ENCODE results near the gene CLEC4E. TPM values are rescaled to one million over a fixed set of nuclear protein-coding genes. Genes with fewer than 3 reads are reported as not detected.
"Not testable (repeated sequence)": the region's sequence is repeated elsewhere in the genome, so short reads cannot be mapped to it uniquely, and the experiment has no call there.

Gene CLEC4E
- total RNA-seq, 1 donor from 2014 or later: not detected

DNA sequence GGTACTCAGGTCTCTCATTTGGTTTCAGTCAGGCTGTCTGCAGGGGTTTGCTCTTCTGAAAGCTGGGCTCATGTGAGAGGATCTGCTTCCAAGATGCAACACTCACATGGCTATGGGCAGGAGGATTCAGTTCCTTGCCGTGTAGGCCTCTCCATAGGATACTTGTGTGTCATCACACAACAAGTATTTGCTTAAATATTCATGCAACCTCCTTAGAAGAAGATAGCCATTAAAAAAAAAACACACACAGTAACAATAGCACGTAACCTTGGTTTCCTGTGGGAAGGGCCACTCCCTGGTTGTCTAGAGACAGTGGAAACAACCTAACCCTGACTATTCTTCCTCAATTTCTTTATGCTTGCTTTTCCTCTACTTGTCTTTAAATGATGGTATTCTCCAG is 31.8 kb upstream of the CLEC4E start:
- Mint-ChIP-seq H3K4me3 (ENCODE audit: unreplicated experiment) (no peak overlapping the region), H3K36me3 (ENCODE audit: unreplicated experiment) (no peaks in the 10 kb centered on the region), H3K4me1 (ENCODE audit: low read depth, unreplicated experiment) (no peaks in the 10 kb centered on the region), H3K9me3 (ENCODE audit: unreplicated experiment) (peaks cover 6% of the 10 kb centered on the region), H3K27me3 (ENCODE audit: unreplicated experiment) (no peaks in the 10 kb centered on the region), H3K27ac (ENCODE audit: unreplicated experiment) (no peak overlapping the region)
- DNase-seq: no peak
- TF ChIP-seq, protein P1, sequence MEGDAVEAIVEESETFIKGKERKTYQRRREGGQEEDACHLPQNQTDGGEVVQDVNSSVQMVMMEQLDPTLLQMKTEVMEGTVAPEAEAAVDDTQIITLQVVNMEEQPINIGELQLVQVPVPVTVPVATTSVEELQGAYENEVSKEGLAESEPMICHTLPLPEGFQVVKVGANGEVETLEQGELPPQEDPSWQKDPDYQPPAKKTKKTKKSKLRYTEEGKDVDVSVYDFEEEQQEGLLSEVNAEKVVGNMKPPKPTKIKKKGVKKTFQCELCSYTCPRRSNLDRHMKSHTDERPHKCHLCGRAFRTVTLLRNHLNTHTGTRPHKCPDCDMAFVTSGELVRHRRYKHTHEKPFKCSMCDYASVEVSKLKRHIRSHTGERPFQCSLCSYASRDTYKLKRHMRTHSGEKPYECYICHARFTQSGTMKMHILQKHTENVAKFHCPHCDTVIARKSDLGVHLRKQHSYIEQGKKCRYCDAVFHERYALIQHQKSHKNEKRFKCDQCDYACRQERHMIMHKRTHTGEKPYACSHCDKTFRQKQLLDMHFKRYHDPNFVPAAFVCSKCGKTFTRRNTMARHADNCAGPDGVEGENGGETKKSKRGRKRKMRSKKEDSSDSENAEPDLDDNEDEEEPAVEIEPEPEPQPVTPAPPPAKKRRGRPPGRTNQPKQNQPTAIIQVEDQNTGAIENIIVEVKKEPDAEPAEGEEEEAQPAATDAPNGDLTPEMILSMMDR (IDR thresholded peaks at IDR 0.05; ENCODE audit: partially characterized antibody, unreplicated experiment): no peak

DNA sequence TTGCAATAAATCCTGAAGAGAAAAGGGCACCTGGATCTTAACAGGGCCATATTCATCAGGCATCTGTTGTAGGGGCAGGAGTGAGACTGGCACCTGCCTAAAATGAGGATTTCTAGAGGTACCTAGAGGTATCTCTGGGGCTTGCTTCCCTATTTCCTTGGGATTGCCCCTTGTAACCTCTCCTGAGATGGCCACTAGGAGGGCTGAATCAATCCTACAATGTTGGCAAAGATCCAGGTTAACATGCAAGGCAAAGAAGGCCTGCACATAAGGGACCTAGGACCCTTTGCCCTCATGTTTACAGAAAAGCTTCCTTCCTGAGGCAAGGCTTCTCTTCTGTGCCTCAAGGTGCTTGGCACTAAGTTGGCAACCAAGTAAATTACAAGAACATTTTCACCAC is 25.8 kb upstream of the CLEC4E start:
- Mint-ChIP-seq H3K27ac (ENCODE audit: unreplicated experiment) (no peak overlapping the region), H3K36me3 (ENCODE audit: unreplicated experiment) (peaks cover 12% of the 10 kb centered on the region), H3K4me1 (ENCODE audit: low read depth, unreplicated experiment) (no peaks in the 10 kb centered on the region), H3K27me3 (ENCODE audit: unreplicated experiment) (peaks cover 2% of the 10 kb centered on the region), H3K4me3 (ENCODE audit: unreplicated experiment) (no peak overlapping the region), H3K9me3 (ENCODE audit: unreplicated experiment) (peaks cover 5% of the 10 kb centered on the region)
- TF ChIP-seq, protein P1 (IDR thresholded peaks at IDR 0.05; ENCODE audit: partially characterized antibody, unreplicated experiment): no peak
- no peak for DNase-seq

DNA sequence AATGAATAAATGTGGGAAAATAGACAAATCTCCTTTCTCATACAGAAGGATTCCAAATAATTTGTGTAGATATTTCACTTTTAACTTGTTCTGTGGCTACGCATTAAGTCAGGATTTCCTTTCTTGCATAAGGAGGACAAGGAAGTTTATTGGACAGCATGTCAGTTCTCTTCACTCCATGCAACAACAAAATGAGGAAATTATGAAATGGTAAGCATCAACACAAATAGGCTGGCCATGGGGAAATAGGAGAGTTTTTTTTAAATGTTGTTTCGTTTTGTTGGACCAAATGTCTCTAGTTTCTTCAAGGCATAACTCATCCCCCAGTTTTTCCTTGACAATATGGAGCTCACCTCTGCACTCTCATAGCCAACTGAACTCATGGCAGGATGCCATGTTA is 25.3 kb upstream of the CLEC4E start:
- H3K9me3 Mint-ChIP-seq (ENCODE audit: unreplicated experiment); DNase-seq; H3K4me3 Mint-ChIP-seq (ENCODE audit: unreplicated experiment); H3K27me3 Mint-ChIP-seq (ENCODE audit: unreplicated experiment); H3K27ac Mint-ChIP-seq (ENCODE audit: unreplicated experiment); H3K4me1 Mint-ChIP-seq (ENCODE audit: low read depth, unreplicated experiment): not testable (repeated sequence)
- peaks cover 12% of the 10 kb centered on the region for H3K36me3 Mint-ChIP-seq (ENCODE audit: unreplicated experiment)

DNA sequence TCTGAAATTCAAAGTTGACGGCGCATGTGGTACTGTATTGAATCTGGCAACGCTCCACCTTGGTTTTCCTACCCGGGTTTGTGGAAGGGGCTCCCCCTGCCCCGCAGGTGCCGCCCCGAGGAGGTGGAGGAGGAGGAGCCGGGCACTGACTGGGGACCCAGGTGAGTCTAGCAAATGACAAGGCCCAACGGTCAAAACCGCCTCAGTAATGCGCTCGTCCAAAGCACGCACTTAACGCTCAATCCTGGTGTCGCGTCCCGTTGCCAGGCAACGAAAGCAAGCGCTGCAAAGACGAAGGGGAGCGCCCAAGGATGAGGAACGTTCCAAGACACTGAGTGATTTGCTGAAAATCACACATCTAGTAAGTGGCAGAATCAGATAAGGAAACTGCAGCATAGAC is 24.0 kb upstream of the CLEC4E start:
- H3K27ac Mint-ChIP-seq (ENCODE audit: unreplicated experiment): no peak overlapping the region
- peaks cover 2% of the 10 kb centered on the region for H3K27me3 Mint-ChIP-seq (ENCODE audit: unreplicated experiment)
- peaks cover 12% of the 10 kb centered on the region for H3K36me3 Mint-ChIP-seq (ENCODE audit: unreplicated experiment)
- H3K4me3 Mint-ChIP-seq (ENCODE audit: unreplicated experiment): no peak overlapping the region
- no peak for DNase-seq
- TF ChIP-seq, protein P1 (IDR thresholded peaks at IDR 0.05; ENCODE audit: partially characterized antibody, unreplicated experiment): no peak
- no peaks in the 10 kb centered on the region for H3K4me1 Mint-ChIP-seq (ENCODE audit: low read depth, unreplicated experiment)
- peaks cover 5% of the 10 kb centered on the region for H3K9me3 Mint-ChIP-seq (ENCODE audit: unreplicated experiment)

DNA sequence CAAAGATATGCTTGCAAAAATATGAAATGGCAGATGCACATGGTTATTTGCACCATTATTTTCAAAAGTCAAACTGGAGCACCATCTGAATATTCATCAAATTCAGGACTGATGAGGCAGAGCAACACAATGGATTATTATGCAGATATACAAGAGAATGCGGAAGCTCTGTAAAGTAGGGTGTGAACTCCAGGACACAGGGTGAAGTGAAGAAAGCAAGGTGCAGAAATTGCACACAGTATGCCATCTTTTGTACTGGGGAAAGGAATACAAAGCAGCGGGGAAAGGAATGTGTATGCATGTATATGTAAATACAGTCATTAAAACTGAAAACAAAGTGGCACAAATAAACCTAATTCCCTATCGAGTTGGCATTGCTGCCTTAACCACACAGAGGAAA is 22.7 kb upstream of the CLEC4E start:
- H3K4me1 Mint-ChIP-seq (ENCODE audit: low read depth, unreplicated experiment): no peaks in the 10 kb centered on the region
- TF ChIP-seq, protein P1 (IDR thresholded peaks at IDR 0.05; ENCODE audit: partially characterized antibody, unreplicated experiment): no peak
- no peak for DNase-seq
- H3K4me3 Mint-ChIP-seq (ENCODE audit: unreplicated experiment): no peak overlapping the region
- H3K9me3 Mint-ChIP-seq (ENCODE audit: unreplicated experiment): peaks cover 5% of the 10 kb centered on the region
- peaks cover 2% of the 10 kb centered on the region for H3K27me3 Mint-ChIP-seq (ENCODE audit: unreplicated experiment)
- peaks cover 12% of the 10 kb centered on the region for H3K36me3 Mint-ChIP-seq (ENCODE audit: unreplicated experiment)
- no peak overlapping the region for H3K27ac Mint-ChIP-seq (ENCODE audit: unreplicated experiment)

DNA sequence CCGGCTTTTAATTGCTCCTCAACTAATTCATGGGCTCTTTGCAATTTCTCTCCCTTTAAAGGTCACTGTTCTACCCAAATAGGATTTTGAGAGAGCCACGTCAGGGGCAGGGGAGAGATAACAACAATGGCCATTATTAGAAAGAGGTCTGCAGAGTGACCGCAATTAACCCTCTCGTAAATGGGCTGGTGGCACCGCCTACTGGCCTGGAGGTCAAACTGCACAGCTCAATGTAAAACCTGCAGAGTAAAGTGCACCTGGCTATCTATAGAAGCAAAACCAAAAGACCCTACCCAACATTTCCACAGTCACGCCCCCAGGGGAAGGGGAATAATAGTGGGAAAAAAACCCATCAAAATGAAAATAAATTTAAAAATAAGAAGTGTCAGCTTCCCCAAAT is 21.6 kb upstream of the CLEC4E start:
- Mint-ChIP-seq H3K36me3 (ENCODE audit: unreplicated experiment) (peaks cover 11% of the 10 kb centered on the region), H3K9me3 (ENCODE audit: unreplicated experiment) (peaks cover 5% of the 10 kb centered on the region), H3K4me3 (ENCODE audit: unreplicated experiment) (no peak overlapping the region), H3K27ac (ENCODE audit: unreplicated experiment) (no peak overlapping the region), H3K27me3 (ENCODE audit: unreplicated experiment) (peaks cover 1% of the 10 kb centered on the region), H3K4me1 (ENCODE audit: low read depth, unreplicated experiment) (no peaks in the 10 kb centered on the region)
- TF ChIP-seq, protein P1 (IDR thresholded peaks at IDR 0.05; ENCODE audit: partially characterized antibody, unreplicated experiment): no peak
- no peak for DNase-seq
